ENCODE data around the gene GRM7.

Gene GRM7

DNA sequence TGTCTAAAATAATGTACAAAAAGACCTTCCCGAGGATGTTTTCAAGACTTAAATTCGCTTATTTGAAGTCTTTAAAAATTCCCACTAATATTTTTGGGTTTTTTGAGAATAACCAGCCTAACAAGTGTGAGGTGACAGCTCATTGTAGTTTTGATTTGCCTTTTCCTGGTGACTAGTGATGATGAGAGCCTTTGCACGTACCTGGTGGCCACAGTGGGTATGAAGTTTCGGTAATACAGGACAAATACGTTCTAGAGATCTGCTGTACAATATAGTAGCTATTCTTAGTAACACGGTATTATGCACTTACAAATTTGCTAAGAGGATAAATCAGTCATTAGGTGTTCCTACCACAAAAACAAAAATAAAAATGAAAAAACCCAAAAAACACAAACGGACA is 124.9 kb downstream of the GRM7 start:
- no peak for DNase-seq

DNA sequence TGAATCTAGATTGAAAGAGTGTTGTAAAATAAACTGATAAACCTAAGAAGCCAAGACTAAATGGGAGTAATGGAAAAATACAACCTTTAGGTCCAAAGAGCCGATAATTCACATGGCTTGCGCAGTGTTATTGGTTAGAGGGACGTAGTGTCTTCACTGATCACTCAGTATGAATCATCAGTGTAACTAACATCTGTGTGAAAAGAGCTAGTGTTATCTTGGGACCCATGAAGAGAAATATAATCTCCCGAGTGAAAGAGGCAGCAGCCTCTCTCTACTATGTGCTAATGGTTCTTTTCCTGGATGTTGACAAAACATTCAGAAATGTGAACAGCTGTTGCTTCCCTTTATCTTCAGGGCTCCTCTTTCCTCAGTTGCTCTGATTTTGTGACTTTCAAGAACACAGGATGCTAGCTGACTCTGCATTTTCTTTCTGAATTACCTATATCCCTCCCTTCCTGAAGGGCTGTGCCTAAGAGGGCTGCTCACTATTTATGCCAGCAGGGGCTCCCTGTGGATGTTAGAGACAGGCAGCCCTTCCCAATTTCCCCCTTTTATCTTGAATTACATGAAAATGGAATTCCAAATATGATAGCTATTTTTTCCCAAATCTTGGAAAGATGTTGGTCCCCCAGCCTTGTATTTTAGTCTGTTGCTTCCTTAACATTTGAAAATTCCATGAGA is 128.8 kb downstream of the GRM7 start:
- no peak for DNase-seq

DNA sequence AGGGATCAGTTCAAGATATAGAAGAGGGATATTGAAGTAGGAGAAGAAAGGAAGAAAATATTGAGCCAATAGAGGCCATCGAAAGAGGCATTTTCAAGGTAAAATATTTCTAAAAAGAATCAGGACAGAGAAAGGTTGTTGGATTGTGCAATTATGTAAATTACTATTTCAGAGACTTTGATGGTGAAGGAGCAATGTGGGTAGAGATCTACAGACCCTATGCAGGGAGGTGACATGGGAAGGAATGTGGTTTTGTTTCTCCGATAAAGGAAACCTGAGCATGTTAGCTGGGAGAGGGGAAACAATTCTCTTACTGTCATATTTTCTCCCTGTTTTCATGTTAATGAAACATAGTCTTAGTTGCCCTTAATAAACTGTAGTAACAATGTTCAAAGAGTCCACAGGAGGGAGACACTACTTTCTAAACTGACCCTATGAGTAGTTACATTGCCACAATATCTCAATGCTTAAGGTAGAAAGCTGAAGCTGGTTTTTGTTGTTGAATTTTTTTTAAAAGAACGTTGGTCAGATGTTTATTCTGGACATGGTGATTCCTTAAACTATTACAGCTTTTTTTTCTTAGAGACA is 133.3 kb downstream of the GRM7 start:
- DNase-seq = no peak

DNA sequence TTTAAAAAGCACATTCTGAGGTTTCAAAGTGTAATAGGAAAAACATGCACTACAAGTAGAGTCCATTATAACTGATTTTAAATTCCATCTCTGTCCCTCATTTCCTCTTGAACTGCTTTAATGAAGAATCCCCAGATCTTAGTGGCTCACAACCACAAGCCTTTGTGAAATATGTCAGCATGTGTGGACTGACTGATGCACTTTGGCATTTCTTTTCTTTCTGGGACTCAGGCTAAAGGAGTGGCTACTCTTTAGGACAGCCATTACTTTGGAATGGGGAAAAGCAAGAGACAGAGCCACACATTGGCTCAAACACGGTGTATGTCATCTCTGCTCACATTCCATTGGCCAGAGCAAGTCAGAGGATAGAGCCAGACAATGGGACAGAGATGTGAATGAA is 139.6 kb downstream of the GRM7 start:
- DNase-seq = no peak

DNA sequence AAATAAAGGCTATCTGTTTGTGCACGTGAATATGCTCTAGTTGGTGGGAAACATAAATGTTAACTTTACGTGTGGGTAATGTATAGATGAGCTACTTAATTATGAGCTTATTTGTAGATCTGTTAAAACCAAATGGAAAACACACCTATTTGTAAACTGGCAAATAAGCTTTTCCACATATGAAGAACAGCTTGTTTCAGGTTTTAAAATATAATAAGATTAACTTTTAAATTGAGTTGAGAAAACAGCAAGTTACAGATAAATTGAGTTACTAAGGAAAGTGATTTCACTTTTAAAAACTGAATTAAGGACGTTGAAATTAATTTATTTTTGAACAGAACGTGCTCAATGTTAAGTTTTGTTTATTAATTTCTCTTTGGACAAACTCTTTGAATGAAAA is 140.5 kb downstream of the GRM7 start:
- no peak for DNase-seq

DNA sequence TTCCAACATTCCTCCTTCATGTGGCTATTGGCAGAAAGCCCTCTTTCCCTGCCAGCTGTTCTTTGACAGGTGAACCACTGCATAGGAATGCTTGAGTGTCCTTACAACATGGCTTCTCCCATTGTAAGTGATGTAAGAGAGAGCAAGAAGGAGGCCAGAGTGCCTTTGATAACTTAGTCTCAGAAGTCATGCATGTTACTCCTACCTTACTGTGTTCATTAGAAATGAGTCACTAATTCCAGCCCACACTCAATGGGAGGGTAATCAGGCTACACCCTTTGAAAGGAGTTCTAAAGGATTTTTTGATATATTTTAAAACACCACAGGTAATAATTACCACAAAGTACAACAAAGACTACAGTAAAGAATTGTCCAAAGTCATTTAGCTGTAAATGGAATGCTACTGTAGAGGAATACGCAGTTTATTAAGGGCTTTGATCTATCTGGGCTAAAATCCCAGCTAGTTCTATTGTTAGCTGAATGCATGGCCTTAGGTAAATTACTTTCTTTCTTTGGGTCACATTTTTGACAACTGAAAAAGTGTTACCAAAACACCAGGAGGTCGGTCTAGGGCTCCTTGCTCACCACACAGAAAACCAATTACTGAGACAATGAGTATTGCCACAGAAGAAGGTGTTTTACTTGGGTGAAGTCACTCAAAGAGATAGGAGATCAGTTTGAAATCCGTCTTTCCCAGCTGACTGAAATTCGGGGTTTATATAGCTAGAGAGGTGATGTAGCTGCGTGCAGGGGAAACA is 154.9 kb downstream of the GRM7 start:
- DNase-seq = no peak

DNA sequence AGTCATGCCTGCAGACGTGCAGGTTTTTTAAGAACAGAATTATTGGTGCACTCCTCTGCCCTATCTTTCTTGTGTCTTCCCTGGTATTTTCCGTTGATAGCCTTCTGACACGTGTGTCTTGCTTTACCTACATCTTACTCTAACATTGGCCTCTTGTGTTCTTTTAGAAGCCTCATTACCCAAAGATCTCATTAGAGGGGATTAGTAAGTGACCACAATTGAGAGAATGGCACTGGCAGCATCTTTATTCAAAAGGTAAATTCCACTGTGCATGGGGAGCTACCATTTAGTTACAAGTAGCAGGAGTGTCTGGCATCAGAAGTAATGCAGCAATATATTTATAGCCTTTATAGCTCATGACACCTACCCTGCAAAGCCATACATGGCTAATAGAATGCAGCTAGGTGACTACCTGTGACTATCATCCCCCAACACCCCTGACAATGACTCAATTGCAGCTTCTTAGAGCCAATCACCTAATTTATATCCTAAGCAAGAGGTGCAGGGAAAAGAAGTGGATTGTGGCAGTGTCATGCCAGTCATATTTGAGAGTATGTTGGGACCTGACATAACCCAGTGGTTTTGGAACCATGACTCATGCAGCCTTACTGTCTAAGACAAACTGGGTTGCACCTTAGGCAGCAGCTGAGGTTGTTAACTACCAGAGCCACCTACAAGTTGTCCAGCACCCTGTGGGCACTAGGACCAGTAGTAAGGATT is 164.8 kb downstream of the GRM7 start:
- DNase-seq = no peak

DNA sequence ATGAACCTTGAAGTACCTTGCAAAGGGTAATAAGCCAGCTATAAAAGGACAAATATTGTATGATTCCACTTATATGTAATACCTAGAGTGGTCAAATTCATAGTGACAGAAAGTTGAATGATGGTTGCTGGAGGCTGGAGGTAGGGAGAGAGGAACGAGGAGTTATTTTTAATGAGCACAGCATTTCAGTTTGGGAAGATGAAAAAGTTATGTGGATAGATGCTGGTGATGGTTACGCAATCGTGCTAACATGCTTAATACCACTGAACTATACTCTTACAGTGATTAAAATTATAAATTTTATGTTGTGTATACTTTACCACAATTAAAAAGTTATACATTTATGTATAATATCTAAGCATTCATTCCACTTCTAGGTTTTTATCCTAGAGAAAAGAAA is 168.6 kb downstream of the GRM7 start:
- DNase-seq = no peak

DNA sequence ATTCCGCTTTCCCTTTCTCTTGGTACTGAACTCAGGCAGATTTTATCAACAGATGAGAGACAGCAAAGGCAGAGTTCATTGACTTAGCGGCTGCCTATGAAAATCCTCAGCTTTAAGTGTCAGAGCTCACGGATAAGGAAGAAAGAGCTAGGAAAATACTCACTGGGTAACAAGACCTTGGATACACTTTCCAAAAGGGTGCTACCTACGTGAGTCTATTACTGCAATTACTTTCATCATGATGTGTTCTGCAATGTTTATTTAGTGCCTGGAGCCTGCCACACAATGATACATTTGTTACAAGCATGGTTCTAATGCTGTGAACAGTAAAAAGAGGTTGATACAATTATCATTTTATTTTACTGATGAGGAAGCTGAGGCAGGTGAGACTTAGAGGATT is 177.5 kb downstream of the GRM7 start:
- DNase-seq = no peak

DNA sequence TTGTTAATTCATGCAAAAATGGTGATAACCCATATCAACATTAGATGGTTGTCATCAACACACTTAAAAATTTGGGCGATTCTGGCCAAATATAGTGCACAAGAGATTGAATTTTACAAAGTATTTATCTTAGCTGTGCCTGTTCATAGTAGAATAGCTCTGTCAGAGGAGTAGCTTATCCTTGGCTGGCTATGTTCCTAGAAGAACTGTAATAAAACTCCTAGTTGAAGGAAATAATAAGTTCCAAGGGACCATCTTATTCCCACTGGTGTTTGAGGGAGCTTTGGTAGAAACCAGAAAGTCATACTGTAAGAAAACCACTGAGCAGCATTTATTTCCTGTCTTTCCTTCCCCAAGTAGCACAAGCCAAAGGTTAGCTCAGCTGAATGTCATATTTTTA is 201.8 kb downstream of the GRM7 start:
- no peak for DNase-seq

DNA sequence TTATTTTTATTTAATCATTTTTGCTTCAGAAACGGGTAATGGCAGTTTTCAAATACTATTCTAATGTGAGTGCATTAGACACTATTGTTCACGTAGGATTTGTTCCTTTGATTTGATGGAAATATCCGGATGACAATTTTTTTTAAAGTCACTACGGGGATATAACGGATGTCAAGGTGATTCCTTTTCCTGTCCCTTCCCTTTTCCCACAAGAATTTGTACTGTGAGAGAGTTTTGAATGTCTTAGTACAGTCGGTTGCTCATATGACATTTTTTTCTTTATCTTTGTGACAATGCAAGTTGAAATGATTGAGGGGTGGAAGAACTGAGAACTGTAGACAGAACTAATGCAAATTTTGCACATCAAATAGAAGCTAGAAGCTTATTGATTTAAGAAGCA is 209.5 kb downstream of the GRM7 start:
- DNase-seq = no peak

DNA sequence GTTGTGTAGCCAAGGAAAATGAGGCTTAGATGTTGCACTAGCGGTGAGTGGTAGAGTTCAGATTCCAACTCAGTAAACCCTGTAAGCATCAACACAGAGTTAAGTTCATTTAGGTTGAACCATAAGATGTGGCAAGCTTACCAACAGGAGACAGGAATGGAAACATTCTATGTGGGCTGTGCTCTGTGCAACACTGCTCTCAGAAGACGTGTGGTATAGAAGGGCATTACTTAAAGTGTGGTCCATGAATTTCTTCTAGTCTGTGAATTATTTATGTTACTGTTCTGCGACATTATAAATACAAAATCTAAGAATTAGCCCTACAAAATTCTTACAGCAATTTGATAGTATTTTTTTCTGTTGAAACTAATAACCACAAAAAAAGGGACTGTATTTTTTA is 213.3 kb downstream of the GRM7 start:
- no peak for DNase-seq

DNA sequence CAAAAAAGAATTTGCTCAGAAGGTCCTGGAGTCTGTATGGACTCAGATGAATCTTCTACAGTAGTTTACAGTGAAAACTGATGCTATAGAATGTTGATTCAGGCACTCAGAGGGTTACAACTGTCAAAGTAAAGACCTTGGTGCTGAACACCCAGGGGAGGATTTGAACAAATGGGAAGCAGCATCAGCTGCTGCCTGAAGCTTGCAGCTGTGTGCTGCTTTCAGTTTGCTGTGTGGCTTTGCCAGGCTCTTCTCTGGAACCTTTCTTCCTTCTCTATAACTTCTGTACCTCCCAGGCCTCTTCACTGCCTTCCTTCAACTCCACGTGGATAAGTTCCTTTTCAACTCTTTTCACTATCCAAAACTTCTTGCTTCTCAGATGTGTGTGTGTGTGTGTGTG is 214.2 kb downstream of the GRM7 start:
- no peak for DNase-seq

DNA sequence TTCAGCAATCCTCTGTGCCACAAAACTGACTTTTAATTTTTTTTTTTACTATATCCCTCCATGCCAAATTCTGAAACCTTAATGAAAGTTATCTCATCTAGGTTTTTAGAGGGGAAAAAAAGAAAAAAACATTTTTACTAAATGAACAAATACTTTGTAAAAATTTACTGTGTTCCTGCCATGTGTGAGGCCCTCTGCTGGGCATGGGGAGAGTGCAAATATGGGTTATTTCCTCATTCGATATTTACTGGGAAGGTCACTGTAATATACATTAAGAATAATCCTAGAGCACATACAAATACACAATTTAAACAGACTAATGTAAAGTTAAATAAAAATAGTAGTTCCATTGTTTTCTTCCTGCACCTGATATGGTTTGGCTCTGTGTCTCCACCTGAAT is 215.0 kb downstream of the GRM7 start:
- DNase-seq = no peak

DNA sequence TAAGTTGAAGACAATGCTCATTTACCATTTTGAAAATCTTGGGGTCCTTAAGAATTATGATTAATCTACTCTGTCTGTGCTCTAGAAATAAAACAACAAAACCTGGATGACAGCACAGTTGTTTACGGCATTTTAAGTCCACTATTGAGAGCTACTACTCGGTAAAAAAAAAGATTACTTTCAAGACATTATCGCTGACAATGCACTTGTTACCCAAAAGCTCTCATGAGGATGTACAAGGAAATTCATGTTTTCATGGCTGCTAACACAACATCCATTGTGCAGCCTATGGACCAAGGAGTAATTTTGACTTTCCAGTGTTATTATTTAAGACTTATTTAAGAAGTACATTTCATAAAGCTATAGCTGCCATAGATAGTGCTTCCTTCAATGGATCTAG is 221.3 kb downstream of the GRM7 start:
- no peak for DNase-seq

DNA sequence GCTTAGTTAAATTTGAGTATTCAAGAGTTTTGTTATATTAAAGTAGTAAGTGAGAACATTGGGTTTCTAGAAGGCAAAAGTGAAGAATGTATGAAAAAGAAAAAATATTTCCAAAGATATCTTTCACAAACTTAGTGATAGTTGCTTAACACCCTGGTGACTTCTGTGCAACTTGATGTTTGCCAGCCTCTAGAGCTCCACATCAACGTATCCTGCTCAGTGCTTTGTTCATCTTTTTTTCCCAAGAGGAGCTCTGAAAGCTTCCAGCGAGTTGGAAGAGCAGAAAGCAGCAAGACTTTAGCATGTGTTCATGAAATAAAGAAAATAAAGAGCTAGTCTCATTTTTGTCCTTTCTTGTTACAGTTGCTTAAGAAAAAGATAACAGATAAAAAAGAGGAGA is 225.5 kb downstream of the GRM7 start:
- DNase-seq = no peak

DNA sequence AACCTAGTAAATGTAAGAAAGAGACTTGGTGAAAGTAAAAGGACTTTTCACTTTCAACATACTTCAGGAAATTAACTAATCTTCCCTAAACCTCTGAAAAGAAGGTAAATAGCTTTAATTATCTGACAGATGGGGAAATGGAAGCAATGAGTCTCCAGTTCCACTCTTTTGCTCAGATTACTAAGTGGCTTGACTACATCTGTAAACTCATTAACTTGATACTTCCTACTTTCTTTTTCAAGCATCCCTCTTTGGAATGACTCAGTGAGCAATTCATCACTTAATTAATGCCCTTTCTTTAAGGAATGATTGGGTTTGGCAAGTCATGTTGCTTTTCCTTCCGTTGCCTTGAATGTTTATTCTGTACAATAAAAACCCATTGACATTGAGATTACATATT is 234.2 kb downstream of the GRM7 start:
- no peak for DNase-seq

DNA sequence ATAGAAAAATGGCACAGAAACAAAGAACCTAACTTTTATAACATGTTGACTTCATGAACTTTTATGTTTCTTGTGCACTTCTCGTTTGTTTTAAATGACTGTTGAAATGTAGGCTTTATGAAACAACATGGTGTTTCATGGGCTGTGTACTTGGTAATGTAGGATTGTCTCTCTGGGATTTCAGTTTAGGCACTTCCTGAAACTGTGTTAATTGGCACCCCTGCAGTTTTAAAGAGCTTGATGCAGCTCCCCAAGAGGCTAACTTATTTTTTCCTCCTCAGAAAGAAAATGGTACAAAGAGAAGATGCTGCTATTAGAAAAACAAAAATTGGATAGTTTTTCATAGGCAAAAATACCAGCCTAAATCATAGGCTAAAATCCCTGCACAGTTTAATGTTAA is 239.2 kb downstream of the GRM7 start:
- DNase-seq = no peak

DNA sequence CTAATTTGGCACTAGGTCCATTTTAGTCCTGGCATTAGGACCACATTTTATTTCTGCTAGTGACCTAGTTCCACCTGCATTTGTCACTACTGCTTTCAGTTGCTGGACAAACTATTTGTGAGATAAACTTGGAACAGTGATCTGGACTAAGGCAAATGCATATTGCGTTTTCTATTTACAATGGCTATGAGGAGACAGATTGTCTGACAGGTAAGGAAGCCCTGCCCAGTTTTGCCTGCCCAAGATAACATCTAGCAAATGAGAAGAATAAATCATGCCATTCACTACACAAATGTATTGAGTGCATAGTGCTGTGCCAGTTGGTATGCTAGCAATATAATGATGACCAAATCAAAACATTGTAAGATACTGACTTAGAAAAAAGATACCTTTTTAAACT is 245.7 kb downstream of the GRM7 start:
- no peak for DNase-seq

DNA sequence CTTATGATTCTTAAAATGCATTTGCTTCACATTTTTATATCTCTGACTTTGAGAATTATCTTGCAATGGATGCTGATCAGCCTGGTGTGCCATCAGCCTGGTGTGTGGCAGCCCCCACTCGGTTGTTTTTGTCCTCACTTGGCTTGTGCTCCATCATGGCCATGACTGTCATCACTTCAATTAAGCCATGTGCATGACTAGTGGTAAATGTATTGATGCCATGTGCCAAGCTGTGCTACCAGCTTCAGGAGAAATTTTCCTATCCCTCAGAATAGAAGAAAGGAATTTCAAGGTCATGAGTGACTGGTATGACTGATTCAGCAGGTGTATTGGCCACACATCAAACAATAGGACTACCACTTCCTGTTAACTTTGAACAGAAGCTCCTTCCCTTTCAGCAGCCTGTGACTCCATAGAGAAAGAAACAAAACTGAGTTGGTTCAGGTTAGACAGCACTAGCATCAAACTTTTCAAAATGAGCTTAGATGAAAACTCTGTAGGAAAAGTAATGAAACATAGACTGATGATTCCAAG is 251.7 kb downstream of the GRM7 start:
- DNase-seq = no peak

DNA sequence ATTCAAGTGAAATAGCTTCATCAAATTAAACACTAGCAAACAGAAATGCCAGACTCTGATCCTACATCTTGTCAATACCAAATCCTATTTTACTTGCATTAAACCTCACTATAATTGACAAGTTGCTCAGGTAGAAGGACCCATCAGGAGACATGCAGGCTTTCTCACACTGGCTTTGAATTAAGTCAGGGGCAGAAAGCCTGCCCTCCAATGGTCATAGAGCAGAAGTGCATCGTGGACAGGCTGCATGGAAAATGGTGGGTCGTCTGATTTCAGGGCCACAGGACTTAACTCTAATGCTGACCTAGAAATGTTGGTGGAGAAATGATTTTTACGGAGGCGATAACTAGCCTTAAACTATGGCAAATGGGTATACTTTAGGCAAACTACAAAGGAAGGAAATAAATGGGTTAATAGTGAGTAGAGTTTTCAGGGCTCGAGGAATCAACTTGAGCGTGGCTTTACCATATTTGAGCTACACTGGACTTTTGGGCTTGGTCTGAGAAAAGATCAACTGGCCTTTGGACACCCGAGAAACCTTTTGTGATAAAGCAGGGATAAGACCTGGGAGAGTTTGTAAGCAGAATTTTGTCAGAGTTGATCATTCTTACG is 283.9 kb downstream of the GRM7 start:
- DNase-seq = no peak

DNA sequence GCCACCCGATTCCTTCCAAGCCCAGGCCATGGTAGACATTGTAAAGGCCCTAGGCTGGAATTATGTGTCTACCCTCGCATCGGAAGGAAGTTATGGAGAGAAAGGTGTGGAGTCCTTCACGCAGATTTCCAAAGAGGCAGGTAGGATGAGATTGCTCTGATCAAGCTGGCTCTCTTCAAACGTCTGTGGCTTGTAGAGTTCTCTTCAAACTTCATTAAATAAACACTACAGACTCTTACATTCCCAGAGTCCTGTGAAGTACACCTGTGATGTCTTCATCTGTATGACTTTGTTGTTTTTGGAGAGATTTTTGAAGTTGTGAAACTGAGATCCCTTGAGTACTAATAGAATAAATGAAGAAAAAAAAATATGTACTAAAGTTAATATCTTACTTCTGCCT is 285.6 kb downstream of the GRM7 start:
- no peak for DNase-seq

DNA sequence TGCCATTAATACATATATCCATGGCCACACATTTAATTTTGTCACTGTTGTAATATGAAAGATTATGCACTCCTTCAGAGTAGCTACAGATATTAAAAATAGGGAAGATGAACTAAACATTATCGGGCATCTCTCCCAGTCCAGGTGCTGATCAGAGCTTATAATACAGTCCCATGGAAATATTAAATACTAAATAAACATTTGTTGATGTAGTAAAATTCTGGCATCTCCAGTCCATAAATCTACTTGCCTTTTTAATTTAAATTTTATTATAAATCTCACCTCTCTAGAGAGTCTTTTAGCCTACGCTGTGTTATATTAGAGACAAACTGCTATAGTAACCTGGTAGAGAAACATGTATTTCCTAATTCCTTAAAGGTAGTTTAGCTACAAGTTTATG is 297.6 kb downstream of the GRM7 start:
- DNase-seq = no peak
